ENCODE data around the gene USP35.

The USP35 gene

DNA sequence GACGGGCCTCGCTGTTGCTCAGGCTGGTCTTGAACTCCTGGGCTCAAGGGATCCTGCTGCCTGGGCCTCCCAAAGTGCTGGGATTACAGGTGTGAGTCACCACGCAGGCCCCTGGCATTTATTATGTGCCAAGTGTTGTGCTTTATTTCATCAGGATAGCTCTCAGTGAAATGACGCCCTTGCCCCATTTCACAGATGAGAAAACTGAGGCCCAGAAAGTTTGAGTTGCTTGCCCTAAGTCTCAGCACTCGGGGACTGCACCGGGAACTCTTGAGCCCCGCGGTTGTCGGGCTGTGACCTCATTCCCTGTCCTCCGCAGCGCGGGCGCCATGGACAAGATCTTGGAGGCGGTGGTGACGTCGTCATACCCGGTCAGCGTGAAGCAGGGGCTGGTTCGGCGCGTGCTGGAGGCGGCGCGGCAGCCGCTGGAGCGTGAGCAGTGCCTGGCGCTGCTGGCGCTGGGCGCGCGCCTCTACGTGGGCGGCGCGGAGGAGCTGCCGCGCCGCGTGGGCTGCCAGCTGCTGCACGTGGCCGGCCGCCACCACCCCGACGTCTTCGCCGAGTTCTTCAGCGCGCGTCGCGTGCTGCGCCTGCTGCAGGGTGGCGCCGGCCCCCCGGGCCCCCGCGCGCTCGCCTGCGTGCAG is 7.3 kb downstream of the USP35 start:
- FAIRE-seq (no peak), DNase-seq (ENCODE audit: low spot score) (no peak)

- no peak for FAIRE-seq
- no peak for DNase-seq (ENCODE audit: low spot score)
Observed at GRCh38 chr11:78196661-78197091, 8.0 kb downstream of the USP35 start.

DNA sequence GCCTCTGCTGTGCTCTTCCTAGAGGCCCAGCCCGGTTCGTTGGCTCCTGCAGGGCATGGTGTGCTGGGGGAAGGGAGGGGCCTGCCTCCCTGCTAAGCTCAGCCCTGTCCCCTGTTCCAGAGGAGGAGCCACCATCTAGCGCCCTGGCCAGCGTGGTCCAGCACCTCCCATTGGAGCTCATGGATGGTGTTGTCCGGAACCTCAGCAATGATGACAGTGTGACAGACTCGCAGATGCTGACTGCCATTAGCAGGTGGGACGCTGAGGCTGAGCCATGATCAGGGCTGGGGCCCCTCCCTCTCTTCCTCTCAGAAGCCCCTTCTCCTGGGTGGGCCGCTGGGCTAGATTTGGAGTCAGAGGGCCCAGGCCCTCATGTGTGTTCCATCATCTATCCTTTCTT is 9.1 kb downstream of the USP35 start:
- no peak for FAIRE-seq
- no peak for DNase-seq (ENCODE audit: low spot score)

- FAIRE-seq: peak; percentile 35
Observed at GRCh38 chr11:78199015-78199652, 10.4 kb downstream of the USP35 start.

GRCh38 chr11:78199653-78200015 is 10.9 kb downstream of the USP35 start:
- FAIRE-seq (no peak), DNase-seq (ENCODE audit: low spot score) (no peak)

More at GRCh38 chr11:78199015-78199652, 10.4 kb downstream of the USP35 start:
- DNase-seq (ENCODE audit: low spot score): no peak

DNA sequence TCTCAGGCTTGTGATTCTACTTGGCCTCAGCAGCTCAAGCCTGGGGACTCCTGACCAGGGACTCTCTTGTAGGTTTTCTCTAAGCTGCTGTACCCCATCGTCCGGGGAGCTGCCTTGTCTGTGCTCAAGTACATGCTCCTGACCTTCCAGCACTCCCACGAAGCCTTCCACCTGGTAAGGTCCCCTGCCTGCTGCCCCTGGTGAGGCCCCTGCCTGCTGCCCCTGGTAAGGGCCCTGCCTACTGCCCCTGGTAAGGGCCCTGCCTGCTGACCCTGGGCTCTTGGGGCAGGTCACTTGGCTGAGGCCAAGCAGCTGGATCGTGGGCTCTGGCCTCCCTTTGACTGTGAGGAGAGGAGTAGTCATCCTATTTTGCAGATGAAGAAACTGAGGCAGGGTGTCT is 11.3 kb downstream of the USP35 start:
- DNase-seq (ENCODE audit: low spot score): no peak
- no peak for FAIRE-seq

- DNase-seq (ENCODE audit: low spot score) (no peak), FAIRE-seq (no peak)
Observed at GRCh38 chr11:78200553-78200952, 11.8 kb downstream of the USP35 start.

- no peak for DNase-seq (ENCODE audit: low spot score)
Observed at GRCh38 chr11:78201096-78201818, 12.5 kb downstream of the USP35 start.

GRCh38 chr11:78202733-78203167 is 14.0 kb downstream of the USP35 start:
- no peak for DNase-seq (ENCODE audit: low spot score)
- FAIRE-seq: no peak

More at GRCh38 chr11:78201096-78201818, 12.5 kb downstream of the USP35 start:
- no peak for FAIRE-seq

GRCh38 chr11:78203184-78203583 is 14.5 kb downstream of the USP35 start:
- DNase-seq (ENCODE audit: low spot score) (no peak), FAIRE-seq (no peak)

- no peak for DNase-seq (ENCODE audit: low spot score)
- FAIRE-seq: no peak
Observed at GRCh38 chr11:78205256-78205655, 16.5 kb downstream of the USP35 start.

DNA sequence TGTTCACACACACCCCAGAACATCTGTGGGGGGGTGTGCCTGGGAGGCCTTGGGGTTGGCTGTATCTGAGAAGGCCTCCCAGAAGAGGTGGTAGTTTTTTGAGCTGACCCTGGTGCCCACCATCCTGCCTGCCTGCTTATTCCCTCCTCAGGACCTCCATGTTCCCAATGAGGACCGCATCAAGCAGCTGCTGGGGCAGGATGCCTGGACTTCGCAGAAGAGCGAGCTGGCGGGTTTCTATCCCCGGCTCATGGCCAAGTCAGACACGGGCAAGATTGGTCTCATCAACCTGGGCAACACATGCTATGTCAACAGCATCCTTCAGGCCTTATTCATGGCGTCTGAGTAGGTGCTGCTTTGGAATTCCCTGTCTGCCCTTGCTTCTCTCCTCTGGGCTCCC is 17.0 kb downstream of the USP35 start:
- FAIRE-seq: no peak
- no peak for DNase-seq (ENCODE audit: low spot score)

DNA sequence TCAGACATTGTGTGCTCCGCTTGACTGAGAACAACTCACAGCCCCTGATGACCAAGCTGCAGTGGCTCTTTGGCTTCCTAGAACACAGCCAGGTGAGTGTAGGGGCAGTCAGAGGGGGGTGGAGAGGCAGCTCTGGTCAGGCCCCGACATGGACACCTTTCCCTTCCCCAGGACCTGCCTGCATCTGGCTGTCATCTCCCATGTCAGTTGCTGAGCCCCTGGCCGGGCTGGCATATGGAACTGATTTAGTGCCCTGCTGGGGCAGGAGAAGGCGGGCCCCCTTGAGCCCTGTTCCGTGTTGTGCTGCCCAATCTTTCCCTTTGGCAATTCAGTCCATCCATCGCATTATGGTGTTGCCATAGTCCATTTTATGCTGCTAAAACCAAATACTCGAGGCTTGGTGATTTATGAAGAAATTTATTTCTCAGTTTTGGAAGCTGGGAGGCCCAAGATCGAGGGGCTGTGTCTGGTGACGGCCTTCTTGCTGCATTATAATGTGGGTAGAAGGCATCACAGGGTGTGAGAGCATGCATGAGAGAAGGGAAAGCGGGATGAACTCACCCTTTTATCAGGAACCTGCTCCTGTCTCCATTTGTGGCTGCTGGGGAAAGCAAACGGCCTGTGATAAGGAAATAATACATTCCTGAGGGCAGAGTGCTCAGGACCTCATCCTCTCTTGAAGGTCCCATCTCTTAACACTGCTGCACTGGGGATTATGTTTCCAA is 19.0 kb downstream of the USP35 start:
- no peak for FAIRE-seq
- DNase-seq (ENCODE audit: low spot score): no peak

GRCh38 chr11:78208257-78209165 is 19.8 kb downstream of the USP35 start:
- no peak for FAIRE-seq

DNA sequence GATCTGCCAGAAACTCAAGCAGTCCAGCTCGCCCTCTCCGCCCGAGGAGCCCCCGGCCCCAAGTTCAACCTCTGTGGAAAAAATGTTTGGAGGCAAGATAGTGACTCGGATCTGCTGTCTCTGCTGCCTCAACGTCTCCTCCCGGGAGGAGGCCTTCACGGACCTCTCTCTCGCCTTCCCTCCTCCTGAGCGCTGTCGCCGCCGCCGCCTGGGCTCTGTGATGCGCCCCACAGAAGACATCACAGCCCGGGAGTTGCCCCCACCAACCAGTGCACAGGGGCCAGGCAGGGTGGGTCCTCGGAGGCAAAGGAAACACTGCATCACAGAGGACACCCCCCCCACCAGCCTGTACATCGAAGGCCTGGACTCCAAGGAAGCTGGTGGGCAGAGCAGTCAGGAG is 20.8 kb downstream of the USP35 start:
- DNase-seq (ENCODE audit: low spot score) (no peak), FAIRE-seq (no peak)

More at GRCh38 chr11:78208257-78209165, 19.8 kb downstream of the USP35 start:
- DNase-seq (ENCODE audit: low spot score): no peak

DNA sequence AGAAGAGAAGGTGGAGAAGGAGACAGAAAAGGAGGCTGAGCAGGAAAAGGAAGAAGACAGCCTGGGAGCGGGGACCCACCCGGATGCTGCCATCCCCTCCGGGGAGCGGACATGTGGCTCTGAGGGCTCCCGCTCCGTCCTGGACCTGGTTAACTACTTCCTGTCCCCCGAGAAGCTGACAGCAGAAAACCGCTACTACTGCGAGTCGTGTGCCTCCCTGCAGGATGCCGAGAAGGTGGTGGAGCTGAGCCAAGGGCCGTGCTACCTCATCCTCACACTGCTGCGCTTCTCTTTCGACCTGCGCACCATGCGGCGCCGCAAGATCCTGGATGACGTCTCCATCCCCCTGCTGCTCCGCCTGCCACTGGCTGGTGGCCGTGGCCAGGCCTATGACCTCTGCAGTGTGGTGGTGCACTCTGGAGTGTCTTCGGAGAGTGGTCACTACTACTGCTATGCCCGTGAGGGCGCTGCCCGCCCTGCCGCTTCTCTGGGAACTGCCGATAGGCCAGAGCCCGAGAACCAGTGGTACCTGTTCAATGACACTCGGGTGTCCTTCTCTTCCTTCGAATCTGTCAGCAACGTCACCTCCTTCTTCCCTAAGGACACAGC is 21.4 kb downstream of the USP35 start:
- no peak for FAIRE-seq
- DNase-seq (ENCODE audit: low spot score): no peak

- DNase-seq (ENCODE audit: low spot score): no peak
Observed at GRCh38 chr11:78211565-78211964, 22.8 kb downstream of the USP35 start.

GRCh38 chr11:78212586-78213371 is 24.1 kb downstream of the USP35 start:
- FAIRE-seq (no peak), DNase-seq (ENCODE audit: low spot score) (no peak)

More at GRCh38 chr11:78211565-78211964, 22.8 kb downstream of the USP35 start:
- FAIRE-seq: no peak

DNA sequence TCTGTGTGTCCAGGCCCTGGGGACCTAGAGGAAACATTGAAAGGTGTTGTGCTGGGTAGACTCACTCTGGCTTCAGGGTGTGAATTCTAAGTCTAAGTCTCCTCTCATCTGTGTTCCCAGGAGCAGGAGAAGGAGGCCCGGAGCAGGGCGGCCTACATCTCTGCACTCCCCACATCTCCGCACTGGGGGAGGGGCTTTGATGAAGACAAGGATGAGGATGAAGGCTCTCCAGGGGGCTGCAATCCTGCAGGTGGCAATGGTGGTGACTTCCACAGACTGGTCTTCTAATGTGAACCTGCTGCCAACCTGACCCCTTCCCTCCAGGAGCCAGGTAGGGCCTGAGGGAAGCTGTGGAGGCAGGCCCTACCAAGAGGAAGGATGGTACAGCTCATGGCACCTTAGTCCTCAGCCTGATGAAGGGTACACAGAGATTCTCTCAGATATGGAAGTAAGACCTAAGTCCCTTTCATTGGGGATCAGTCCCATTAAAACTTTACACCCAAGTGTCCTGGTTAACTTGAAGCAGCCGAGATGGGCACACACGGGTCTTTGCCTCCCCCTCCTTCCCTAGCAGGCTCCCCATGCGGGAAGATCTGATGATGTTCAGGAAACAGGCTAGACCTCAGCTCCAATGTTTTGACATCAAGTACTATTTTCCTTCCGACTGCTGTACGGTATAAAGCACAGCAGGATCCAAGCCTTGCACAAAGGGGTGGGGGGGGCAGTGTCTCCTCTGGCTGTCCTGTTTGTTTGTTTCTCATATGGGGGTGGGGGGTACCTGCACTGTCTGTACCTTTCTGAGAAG is 25.0 kb downstream of the USP35 start:
- DNase-seq (ENCODE audit: low spot score) (no peak), FAIRE-seq (no peak)

Measured in urothelium cell line (cell line).